Stimulated activated CD8-positive, alpha-beta memory T cell treated with anti-CD3 and anti-CD28 coated beads, Interleukin-4, amount 100 ng/mL, for 1 hour (primary cell): ENCODE data around the gene FIBP.
A peak's percentile ranks its signal among the peaks of the same experiment; 100 is the strongest.

Experiments
- DNase-seq, 2 donors: peaks; one replicate each; pipeline ENCODE4 v3.0.0-alpha.2; 2020; ENCODE audit warnings: low read depth in 2 of 2, low spot score in 1 of 2

Gene FIBP

GRCh38 chr11:65891219-65892136, 3.2 kb upstream of the FIBP start:
- DNase-seq, result no peak

GRCh38 chr11:65890324-65891218, 2.3 kb upstream of the FIBP start, which contains the start of gene CCDC85B:
Gene CCDC85B (plus strand): TSS chr11:65890673. CDS start chr11:65890784, 111 bp downstream.
- DNase-seq, result peak; percentile 94 to 97

GRCh38 chr11:65887723-65888162, 528 bp downstream of the FIBP start:
- DNase-seq, result no peak

- no peak for DNase-seq
Measured at GRCh38 chr11:65886826-65887722, 1.2 kb downstream of the FIBP start.

- DNase-seq, result no peak
Measured at GRCh38 chr11:65885808-65886536, 2.3 kb downstream of the FIBP start.

- no peak for DNase-seq
Measured at GRCh38 chr11:65885231-65885630, 3.0 kb downstream of the FIBP start.

- peak; percentile 45 to 65 for DNase-seq
Measured at GRCh38 chr11:65884716-65885092, 3.6 kb downstream of the FIBP start.

GRCh38 chr11:65883786-65884715, 4.2 kb downstream of the FIBP start:
- DNase-seq, result no peak

- DNase-seq, result no peak
Measured at GRCh38 chr11:65883058-65883761, 5.1 kb downstream of the FIBP start.

- DNase-seq, result no peak
Measured at GRCh38 chr11:65882120-65883057, 5.9 kb downstream of the FIBP start.

GRCh38 chr11:65880844-65881421, 7.3 kb downstream of the FIBP start:
- DNase-seq, result no peak

- DNase-seq, result no peak
Measured at GRCh38 chr11:65880027-65880426, 8.2 kb downstream of the FIBP start.

- no peak for DNase-seq
Measured at GRCh38 chr11:65879617-65880016, 8.7 kb downstream of the FIBP start, which contains the start of gene CTSW. Gene CTSW (plus strand): TSS chr11:65879837. CDS start chr11:65879855, 18 bp downstream.

GRCh38 chr11:65873318-65874156, 14.7 kb downstream of the FIBP start:
- peak; percentile 95 to 96 for DNase-seq

- no peak for DNase-seq
Measured at GRCh38 chr11:65872586-65873317, 15.5 kb downstream of the FIBP start, which contains the start of gene EFEMP2. Gene EFEMP2 (minus strand): TSS chr11:65872800. CDS start chr11:65872354, 446 bp downstream.
